DMS114 treated with DMSO at 0.1 percent for 48 hours (cell line): ENCODE measurements around the gene TCP11L1.
"Not testable (repeated sequence)": the region's sequence is repeated elsewhere in the genome, so short reads cannot be mapped to it uniquely, and the experiment has no call there.

Experiments
- DNase-seq: peaks from one replicate; lab custom pipeline; 2025; ENCODE audit not compliant: unreplicated experiment; lab: John Stamatoyannopoulos, UW

Gene TCP11L1

GRCh38 chr11:33065445-33066178 is 26.2 kb downstream of the TCP11L1 start:
- DNase-seq, result peak; percentile 13

GRCh38 chr11:33067294-33067693 is 27.9 kb downstream of the TCP11L1 start:
- DNase-seq, result no peak

GRCh38 chr11:33068611-33069340 is 29.4 kb downstream of the TCP11L1 start:
- DNase-seq, result no peak

DNA sequence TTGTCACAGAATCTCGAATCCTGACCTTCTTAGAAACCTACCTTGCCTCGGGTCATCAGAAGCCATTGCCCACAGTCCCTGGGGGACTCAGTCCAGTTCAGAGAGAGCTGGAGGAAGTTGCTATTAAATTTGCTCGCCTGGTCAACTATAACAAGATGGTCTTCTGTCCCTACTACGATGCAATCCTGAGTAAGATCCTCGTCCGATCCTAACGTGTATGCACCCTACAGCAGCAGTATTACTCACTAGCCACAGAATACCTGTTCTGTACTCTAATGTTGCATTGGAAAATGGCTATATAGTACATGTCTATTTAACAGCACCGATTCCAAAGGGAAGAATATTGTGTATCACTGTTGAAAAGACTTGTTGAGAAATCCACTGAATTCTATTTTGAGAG is 33.1 kb downstream of the TCP11L1 start:
- no peak for DNase-seq

GRCh38 chr11:33083918-33084317 is 44.5 kb downstream of the TCP11L1 start:
- DNase-seq, result no peak

- no peak for DNase-seq
Measured at GRCh38 chr11:33086017-33086416, 46.6 kb downstream of the TCP11L1 start.

DNA sequence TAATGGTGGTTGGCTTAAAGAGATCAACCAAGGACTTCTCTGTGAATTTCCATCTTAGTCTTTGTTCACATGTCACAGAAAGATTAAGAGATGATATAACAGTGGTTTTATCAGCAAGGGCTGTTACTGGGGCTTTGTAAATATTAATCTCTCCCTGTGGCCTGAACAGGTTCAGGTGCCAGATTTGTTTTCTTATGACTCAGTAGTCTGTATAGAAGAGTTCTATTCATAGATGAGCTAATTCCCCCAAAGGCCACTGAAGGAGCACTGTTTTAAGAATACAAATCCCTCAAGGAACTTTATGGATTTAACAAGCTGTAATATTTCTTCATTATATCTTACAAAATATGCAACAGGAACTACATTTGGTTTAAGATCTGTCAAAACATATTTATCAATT is 50.4 kb downstream of the TCP11L1 start:
- DNase-seq, result no peak

DNA sequence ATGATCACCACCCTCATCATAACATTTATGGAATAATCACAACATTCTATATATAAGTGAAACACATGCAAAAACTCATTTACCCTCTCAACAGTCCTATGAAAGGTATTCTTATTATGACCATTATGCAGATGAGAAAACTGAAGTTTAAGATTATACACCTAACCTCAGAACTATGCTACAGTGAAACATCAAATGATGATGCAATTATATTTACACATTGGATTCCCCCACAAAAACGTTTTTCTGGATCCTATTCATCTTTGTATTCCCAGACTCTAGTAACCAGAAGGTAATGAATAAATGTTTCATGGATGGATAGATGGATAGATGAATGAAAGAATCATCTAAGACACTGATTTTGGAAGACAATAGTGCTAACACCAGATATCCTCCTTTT is 54.8 kb downstream of the TCP11L1 start:
- no peak for DNase-seq

GRCh38 chr11:33103836-33104235 is 64.5 kb downstream of the TCP11L1 start:
- no peak for DNase-seq

DNA sequence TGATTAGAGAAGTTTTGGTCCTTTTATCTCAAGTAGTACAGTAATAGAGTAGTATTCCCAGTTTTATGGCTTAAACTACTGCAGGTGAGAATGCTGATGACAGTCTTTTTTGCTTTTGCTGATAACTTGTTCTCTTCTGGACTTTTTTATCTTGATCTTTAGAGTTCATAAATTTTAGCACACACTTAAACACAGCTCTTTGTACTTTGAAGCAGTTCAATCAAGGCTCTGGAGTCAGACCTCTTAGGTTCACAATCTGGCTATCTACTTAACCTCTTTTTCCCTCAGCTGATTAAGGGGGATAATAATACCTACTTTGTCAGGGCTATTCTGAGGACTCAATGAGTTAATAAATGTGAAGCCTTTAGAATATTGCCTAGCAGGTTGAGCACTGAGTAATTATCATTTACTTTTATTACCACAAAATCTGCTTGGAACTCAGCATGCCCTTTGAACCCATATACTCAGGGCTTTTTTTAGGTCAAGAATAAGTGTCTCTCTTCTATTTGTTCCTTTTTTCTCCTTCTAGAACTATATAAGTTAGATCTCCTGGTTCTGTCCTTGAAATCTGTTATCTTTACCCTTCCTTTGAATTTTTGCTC is 70.0 kb downstream of the TCP11L1 start:
- DNase-seq, result no peak

DNA sequence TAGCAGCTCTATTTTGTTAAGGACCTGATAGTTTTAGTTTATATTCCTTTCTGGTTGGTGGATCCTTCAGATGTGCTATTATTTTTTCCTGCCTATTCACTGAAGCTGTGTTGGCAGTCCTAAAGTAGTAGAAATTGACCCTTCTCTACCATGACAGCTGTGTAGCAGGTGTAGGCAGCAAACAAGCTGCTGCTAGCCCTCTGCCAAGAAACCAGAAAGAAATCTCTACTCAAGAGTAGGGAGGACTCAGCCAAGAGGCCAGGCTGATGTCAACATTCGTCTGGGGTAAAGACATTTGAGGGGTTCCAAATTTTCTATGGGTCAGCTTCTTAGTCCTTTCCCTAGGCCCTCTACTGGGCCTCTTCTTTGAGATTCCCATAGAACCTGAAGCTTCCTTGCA is 70.7 kb downstream of the TCP11L1 start:
- DNase-seq, result no peak

DNA sequence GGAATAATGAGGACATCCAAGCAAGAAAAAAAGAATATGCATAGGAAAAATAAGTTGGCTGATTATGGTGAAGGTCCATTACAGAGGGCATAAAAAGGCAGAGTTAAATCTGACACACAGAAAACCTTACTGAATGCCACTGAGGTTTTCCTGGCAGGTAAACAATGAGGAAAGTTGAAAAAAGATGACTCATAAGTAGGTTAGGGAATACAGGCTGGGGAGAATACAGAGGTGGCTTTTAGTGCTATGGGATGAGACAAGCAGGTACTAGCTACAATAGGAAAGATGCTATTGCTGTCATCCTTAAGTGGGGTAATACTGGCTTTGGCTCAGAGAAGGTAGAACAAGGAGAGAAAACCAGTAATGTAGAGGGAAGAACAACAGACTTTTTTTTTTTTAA is 77.2 kb downstream of the TCP11L1 start:
- no peak for DNase-seq

DNA sequence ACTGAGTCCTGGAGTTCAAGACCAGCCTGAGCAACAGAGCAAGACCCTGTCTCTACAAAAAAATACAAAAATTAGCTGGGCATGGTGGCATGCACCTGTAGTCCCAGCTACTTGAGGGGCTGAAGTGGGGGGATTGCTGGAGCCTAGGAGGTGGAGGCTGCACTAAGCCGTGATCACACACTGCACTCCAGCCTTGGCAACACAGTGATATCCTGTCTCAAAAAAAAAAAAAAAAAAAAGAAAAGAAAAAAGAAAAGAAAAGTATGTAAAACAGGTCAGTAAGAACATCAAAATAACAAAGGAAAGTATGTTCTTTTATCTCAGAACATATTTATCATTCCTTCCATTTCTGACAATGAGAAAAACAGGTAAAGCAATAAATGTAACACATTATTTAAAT is 83.3 kb downstream of the TCP11L1 start:
- DNase-seq, result not testable (repeated sequence)
